IMR-90 (cell line): ENCODE data around the gene ENOX1.

Source experiments
- CEBPB ChIP-seq: IDR thresholded peaks from 2 replicates; pipeline ENCODE4 v1.6.1; 2012; ENCODE audit warnings: low read depth, low read length, improper control_type of control experiment
- CTCF ChIP-seq: conservative IDR thresholded peaks from 2 replicates; pipeline ENCODE4 v1.5.1; 2012; ENCODE audit warnings: mild to moderate bottlenecking, low read depth, low read length, improper control_type of control experiment
- MAFK ChIP-seq: IDR thresholded peaks from 2 replicates; pipeline ENCODE4 v1.6.1; 2012; ENCODE audit warnings: low read depth, low read length, improper control_type of control experiment
- MXI1 ChIP-seq: IDR thresholded peaks from 2 replicates; pipeline ENCODE4 v1.6.1; 2012; ENCODE audit warnings: low read depth, mild to moderate bottlenecking, low read length, moderate library complexity, borderline replicate concordance
- POLR2A ChIP-seq: IDR thresholded peaks from 2 replicates; pipeline ENCODE4 v1.6.1; 2012; ENCODE audit warnings: mild to moderate bottlenecking, low read depth, low read length
- RAD21 ChIP-seq: IDR thresholded peaks from 2 replicates; pipeline ENCODE4 v1.6.1; 2012; ENCODE audit warnings: low read length, improper control_type of control experiment
- RFX5 ChIP-seq: IDR thresholded peaks from 2 replicates; pipeline ENCODE4 v1.8.0; 2012; ENCODE audit warnings: low read depth, mild to moderate bottlenecking, low read length, moderate library complexity
- USF2 ChIP-seq: fragments of 150-350 bp; IDR thresholded peaks from 2 replicates; pipeline ENCODE4 v1.6.1; 2017; ENCODE audit warnings: mild to moderate bottlenecking, antibody characterized with exemption, low read length, low read depth

GRCh38 chr13:43185226-43185625, 601.5 kb downstream of the ENOX1 start:
- no peak for TF ChIP-seq CTCF
- TF ChIP-seq MAFK, result no peak
- TF ChIP-seq RAD21, result no peak
- TF ChIP-seq CEBPB, result no peak
- no peak for TF ChIP-seq POLR2A
- TF ChIP-seq MXI1, result no peak
- TF ChIP-seq USF2, result no peak
- no peak for TF ChIP-seq RFX5
